Thoracic aorta (tissue), 2 donors: ENCODE data around the gene SLC1A1. TPM values are rescaled to one million over a fixed set of nuclear protein-coding genes. Genes with fewer than 3 reads are reported as not detected.

Experiments used
- ATAC-seq: fragments of 150-250 bp; one replicate; pipeline ENCODE4 v1.8.0; 2017; ENCODE audit warnings: low read depth; ENCODE audit not compliant: insufficient number of reproducible peaks, low FRiP score
- DNase-seq: peaks from one replicate; pipeline ENCODE4 v3.0.0-alpha.2; 2020; ENCODE audit warnings: low spot score
- H3K27ac ChIP-seq, 2 donors: fragments of 200-600 bp; sonication (generic); 1 replicate in 1 of 2; 2 replicates in 1 of 2; pipeline ENCODE4 v1.5.1; 2016; ENCODE audit warnings: mild to moderate bottlenecking in 2 of 2, moderate library complexity in 2 of 2
- H3K27me3 ChIP-seq: fragments of 200-600 bp; sonication (generic); replicated peaks from 2 replicates; pipeline ENCODE4 v1.6.0; 2016; ENCODE audit warnings: mild to moderate bottlenecking; ENCODE audit not compliant: insufficient read depth
- H3K36me3 ChIP-seq: fragments of 200-600 bp; sonication (generic); one replicate; pipeline ENCODE4 v1.5.1; 2016
- H3K4me1 ChIP-seq, 2 donors: fragments of 200-600 bp; sonication (generic); 1 replicate in 1 of 2; 2 replicates in 1 of 2; pipeline versions ENCODE4 v1.5.1 to v1.6.0; 2016; ENCODE audit warnings: low read depth in 2 of 2, mild to moderate bottlenecking in 1 of 2; ENCODE audit not compliant: control insufficient read depth in 1 of 2
- H3K4me3 ChIP-seq: fragments of 200-600 bp; sonication (generic); 2 replicates; pipeline ENCODE4 v1.5.1; 2016; ENCODE audit warnings: mild to moderate bottlenecking
- H3K9me3 ChIP-seq: fragments of 200-600 bp; sonication (generic); 2 replicates; pipeline ENCODE4 v1.5.1; 2016
- CTCF ChIP-seq: fragments of 200-600 bp; sonication (generic); IDR thresholded peaks from one replicate; pipeline ENCODE4 v1.5.1; 2019; ENCODE audit warnings: antibody characterized with exemption
- total RNA-seq, 2 donors: library from RNA; depleted of rRNA; stranded (reverse); fragments of >200 nt; gene quantifications; one replicate each; pipeline versions ENCODE4 v1.1.0 to v1.2.3, GENCODE V29; 2016

The SLC1A1 gene
- total RNA-seq, 2 donors from 2014 or later = 3.7 to 7.3 TPM

DNA sequence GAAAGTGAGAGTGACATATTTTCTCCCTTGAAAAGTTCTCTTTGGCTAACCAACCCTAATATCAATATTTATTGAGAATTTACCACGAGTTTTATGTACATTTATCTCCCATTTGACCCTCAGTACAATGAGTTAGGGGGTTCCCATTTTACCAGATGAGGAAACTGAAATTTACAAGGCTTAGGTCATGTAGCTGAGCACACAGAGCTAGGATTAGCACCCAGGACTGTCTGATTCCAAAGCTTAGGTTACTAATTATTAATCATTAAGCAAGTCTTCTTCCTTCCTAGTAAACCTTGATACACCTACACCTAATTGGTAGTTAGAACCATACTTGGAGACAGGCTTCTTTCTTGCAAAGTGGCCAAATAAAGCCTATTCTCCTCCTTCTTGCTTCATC lies 12.2 kb downstream of the SLC1A1 start:
- Histone ChIP-seq H3K27me3 (no peaks in the 10 kb centered on the region), H3K27ac (no peak overlapping the region), H3K36me3 (no peaks in the 10 kb centered on the region), H3K4me1 (no peaks in the 10 kb centered on the region), H3K9me3 (no peaks in the 10 kb centered on the region), H3K4me3 (no peak overlapping the region)
- no peak for DNase-seq
- no peak for TF ChIP-seq CTCF
- ATAC-seq = no peak

- Histone ChIP-seq H3K27ac (no peak overlapping the region), H3K27me3 (no peaks in the 10 kb centered on the region), H3K4me3 (no peak overlapping the region), H3K36me3 (no peaks in the 10 kb centered on the region), H3K4me1 (no peaks in the 10 kb centered on the region), H3K9me3 (no peaks in the 10 kb centered on the region)
- no peak for ATAC-seq
- TF ChIP-seq CTCF = no peak
- no peak for DNase-seq
Observed at GRCh38 chr9:4503103-4503502, 12.8 kb downstream of the SLC1A1 start.

- no peaks in the 10 kb centered on the region for H3K4me1 ChIP-seq
- TF ChIP-seq CTCF = no peak
- H3K36me3 ChIP-seq = no peaks in the 10 kb centered on the region
- H3K9me3 ChIP-seq = no peaks in the 10 kb centered on the region
- no peak overlapping the region for H3K4me3 ChIP-seq
- ATAC-seq (no peak), DNase-seq (no peak)
- H3K27me3 ChIP-seq = no peaks in the 10 kb centered on the region
- H3K27ac ChIP-seq = no peak overlapping the region
Observed at GRCh38 chr9:4504250-4504649, 14.0 kb downstream of the SLC1A1 start.

DNA sequence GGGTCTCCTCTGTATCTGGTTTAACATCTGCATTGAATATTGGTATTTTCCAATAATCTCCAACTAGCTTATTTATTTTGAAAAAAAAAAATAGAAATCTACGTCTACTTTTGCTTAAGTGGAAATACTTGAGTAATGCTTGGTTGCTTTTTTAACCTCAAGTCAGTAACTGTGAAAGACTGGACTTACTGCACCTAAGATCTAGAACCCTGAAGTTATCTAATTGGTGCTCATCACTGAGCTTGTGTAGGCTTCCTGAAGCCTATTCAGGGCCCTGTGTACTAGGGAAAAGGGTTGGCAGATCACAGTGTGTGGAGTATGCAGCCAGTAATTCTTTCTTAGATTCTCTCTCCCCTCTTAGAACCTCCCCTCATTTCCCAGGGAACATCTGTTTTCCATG lies 16.2 kb downstream of the SLC1A1 start:
- Histone ChIP-seq H3K4me3 (no peak overlapping the region), H3K9me3 (no peaks in the 10 kb centered on the region), H3K36me3 (no peaks in the 10 kb centered on the region), H3K27ac (no peak overlapping the region), H3K27me3 (no peaks in the 10 kb centered on the region), H3K4me1 (no peaks in the 10 kb centered on the region)
- ATAC-seq (no peak), DNase-seq (no peak)
- no peak for TF ChIP-seq CTCF

DNA sequence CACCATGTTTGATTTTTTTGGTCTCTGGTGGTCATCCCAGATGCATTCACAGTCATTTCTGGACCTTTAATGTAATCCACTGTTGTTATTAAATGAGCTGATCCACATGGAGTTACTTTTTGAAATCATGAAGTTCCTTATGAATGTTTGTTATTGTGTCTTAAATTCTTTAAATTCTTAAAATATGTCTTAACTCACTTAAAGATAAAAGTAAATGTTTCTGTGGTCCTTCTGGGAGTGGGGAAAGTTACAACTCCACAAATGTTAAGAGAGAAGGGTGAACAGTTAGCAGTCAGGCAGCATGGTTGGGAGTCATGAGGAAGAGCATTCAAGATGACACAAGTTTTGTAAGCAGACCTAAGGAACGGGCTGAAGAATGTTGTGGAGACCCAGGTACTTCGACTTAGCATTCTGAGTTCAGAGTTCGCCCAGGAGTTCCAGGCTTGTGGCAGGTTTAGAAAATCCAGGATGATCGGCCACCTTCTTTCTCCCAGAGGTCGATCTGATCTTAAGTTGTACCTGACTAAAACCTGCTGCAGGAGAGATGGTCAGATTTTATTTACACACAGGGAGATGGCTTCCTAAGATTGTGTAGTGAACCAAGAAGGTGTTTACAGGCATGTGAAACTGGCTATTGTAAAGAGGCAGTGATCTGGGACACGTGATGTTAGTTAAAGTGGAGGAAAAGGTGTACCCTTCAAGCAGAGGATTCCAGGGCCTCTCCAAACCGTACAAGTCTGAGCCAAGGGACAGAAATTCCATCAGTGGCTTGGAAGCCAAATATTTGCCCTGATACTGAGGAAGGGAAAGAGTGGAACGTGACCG lies 17.2 kb downstream of the SLC1A1 start:
- ATAC-seq (no peak), DNase-seq (no peak)
- H3K4me1 ChIP-seq = no peaks in the 10 kb centered on the region
- no peak for TF ChIP-seq CTCF
- H3K36me3 ChIP-seq = no peaks in the 10 kb centered on the region
- no peaks in the 10 kb centered on the region for H3K27me3 ChIP-seq
- H3K9me3 ChIP-seq = no peaks in the 10 kb centered on the region
- H3K27ac ChIP-seq = no peak overlapping the region
- no peak overlapping the region for H3K4me3 ChIP-seq
